IMR-90 (cell line): ENCODE data around the gene CLIC5. TPM values are rescaled to one million over a fixed set of nuclear protein-coding genes. Genes with fewer than 3 reads are reported as not detected.
A peak's percentile ranks its signal among the peaks of the same experiment; 100 is the strongest.

ENCODE experiments used
- ATAC-seq: fragments of 200-7000 bp; cut with Tn5 transposase; 2 replicates; pipeline ENCODE4 v1.9.1; 2020; ENCODE audit warnings: low read depth, mild to moderate bottlenecking, moderate library complexity
- BruUV-seq: library from RNA; stranded (reverse); fragments of 400-500 nt; replicated peaks from 2 replicates; lab custom pipeline; 2021; lab: Mats Ljungman, UMichigan
- CTCF ChIA-PET: fragments of 300-600 bp; formaldehyde crosslinking; extraction: SDS; loops from one replicate; lab custom pipeline; 2021; ENCODE audit warnings: antibody characterized with exemption; lab: Yijun Ruan, JAX
- POLR2A ChIA-PET: fragments of 300-600 bp; sonication (Branson Sonifier 250); formaldehyde crosslinking; loops from one replicate; lab custom pipeline; 2022; ENCODE audit warnings: antibody characterized with exemption; ENCODE audit not compliant: unreplicated experiment; lab: Charles Lee
- DNase-seq: peaks from one replicate; pipeline ENCODE4 v3.0.0; 2013
- H2AFZ ChIP-seq: replicated peaks from 2 replicates; pipeline ENCODE3; 2013; ENCODE audit warnings: low read length, mild to moderate bottlenecking; ENCODE audit not compliant: poor library complexity
- H2AK5ac ChIP-seq: 2 replicates; pipeline ENCODE4 v1.6.1; 2013; ENCODE audit warnings: low read depth, low read length, inconsistent platforms
- H2AK9ac ChIP-seq: replicated peaks from 2 replicates; pipeline ENCODE3; 2013; ENCODE audit warnings: mild to moderate bottlenecking, low read depth, low read length, moderate library complexity; ENCODE audit not compliant: poor library complexity
- H2BK120ac ChIP-seq: 2 replicates; pipeline ENCODE4 v1.6.1; 2013; ENCODE audit warnings: low read depth, low read length, inconsistent platforms
- H2BK15ac ChIP-seq: 3 replicates; pipeline ENCODE4 v1.6.1; 2013; ENCODE audit warnings: low read depth, low read length, inconsistent platforms
- H2BK20ac ChIP-seq: 2 replicates; pipeline ENCODE4 v1.6.1; 2013; ENCODE audit warnings: low read depth, mild to moderate bottlenecking, inconsistent platforms, low read length, moderate library complexity
- H2BK5ac ChIP-seq: 2 replicates; pipeline ENCODE4 v1.6.1; 2013; ENCODE audit warnings: mild to moderate bottlenecking, low read depth, low read length, inconsistent platforms; ENCODE audit not compliant: poor library complexity, severe bottlenecking
- H3K14ac ChIP-seq: replicated peaks from 2 replicates; pipeline ENCODE4 v1.6.1; 2013; ENCODE audit warnings: low read depth, low read length, inconsistent platforms
- H3K18ac ChIP-seq: 2 replicates; pipeline ENCODE4 v1.6.1; 2013; ENCODE audit warnings: low read depth, low read length, control low read depth
- H3K23ac ChIP-seq: 2 replicates; pipeline ENCODE4 v1.6.1; 2013; ENCODE audit warnings: low read depth, low read length, inconsistent platforms
- H3K27ac ChIP-seq: 2 replicates; pipeline ENCODE4 v1.5.1; 2013; ENCODE audit warnings: mild to moderate bottlenecking, control low read depth, low read length; ENCODE audit not compliant: insufficient read depth
- H3K27me3 ChIP-seq: 2 replicates; pipeline ENCODE4 v1.6.1; 2013; ENCODE audit warnings: low read length; ENCODE audit not compliant: control insufficient read depth, insufficient read depth
- H3K36me3 ChIP-seq: 2 replicates; pipeline ENCODE4 v1.6.1; 2013; ENCODE audit warnings: low read length, mixed read lengths; ENCODE audit not compliant: control insufficient read depth, insufficient read depth
- H3K4ac ChIP-seq: 2 replicates; pipeline ENCODE4 v1.6.1; 2013; ENCODE audit warnings: low read depth, low read length, inconsistent platforms
- H3K4me1 ChIP-seq: 2 replicates; pipeline ENCODE4 v1.6.1; 2013; ENCODE audit warnings: low read length, mixed read lengths; ENCODE audit not compliant: control insufficient read depth, insufficient read depth
- H3K4me2 ChIP-seq: 2 replicates; pipeline ENCODE4 v1.6.1; 2013; ENCODE audit warnings: low read depth, mild to moderate bottlenecking, control low read depth, low read length, moderate library complexity
- H3K4me3 ChIP-seq: 2 replicates; pipeline ENCODE4 v1.5.1; 2013; ENCODE audit warnings: low read depth, mild to moderate bottlenecking, control low read depth, low read length, moderate library complexity; ENCODE audit not compliant: insufficient read depth
- H3K56ac ChIP-seq: 2 replicates; pipeline ENCODE4 v1.6.1; 2013; ENCODE audit warnings: low read length, inconsistent platforms; ENCODE audit not compliant: insufficient read depth; ENCODE audit errors: extremely low read depth
- H3K79me1 ChIP-seq, 2 experiments: 2 replicates each; pipeline ENCODE4 v1.6.1; 2013; ENCODE audit warnings: low read length in 2 of 2, inconsistent platforms in 1 of 2, low read depth in 1 of 2
- H3K9ac ChIP-seq: 2 replicates; pipeline ENCODE4 v1.6.1; 2013; ENCODE audit warnings: low read depth, low read length, control low read depth
- H3K9me1 ChIP-seq: 2 replicates; pipeline ENCODE4 v1.6.1; 2013; ENCODE audit warnings: low read length, inconsistent platforms; ENCODE audit not compliant: insufficient read depth
- H3K9me3 ChIP-seq: 2 replicates; pipeline ENCODE4 v1.6.1; 2013; ENCODE audit warnings: low read length; ENCODE audit not compliant: control insufficient read depth, insufficient read depth
- H4K20me1 ChIP-seq: 2 replicates; pipeline ENCODE4 v1.6.1; 2013; ENCODE audit warnings: low read length, inconsistent platforms; ENCODE audit not compliant: insufficient read depth
- H4K5ac ChIP-seq: 2 replicates; pipeline ENCODE4 v1.6.1; 2013; ENCODE audit warnings: mild to moderate bottlenecking, low read depth, low read length, control low read depth
- H4K8ac ChIP-seq, 2 experiments: 2 replicates each; pipeline ENCODE4 v1.6.1; 2013; ENCODE audit warnings: low read depth in 2 of 2, low read length in 2 of 2, control low read depth in 1 of 2, inconsistent platforms in 1 of 2
- H4K91ac ChIP-seq: 2 replicates; pipeline ENCODE4 v1.6.1; 2013; ENCODE audit warnings: low read depth, low read length, inconsistent platforms; ENCODE audit not compliant: insufficient read depth
- BHLHE40 ChIP-seq: fragments of 150-350 bp; IDR thresholded peaks from 2 replicates; pipeline ENCODE4 v1.6.1; 2016; ENCODE audit warnings: mild to moderate bottlenecking, low read depth, low read length
- CHD1 ChIP-seq: IDR thresholded peaks from 2 replicates; pipeline ENCODE4 v1.6.1; 2012; ENCODE audit warnings: low read depth, low read length, improper control_type of control experiment
- ELK1 ChIP-seq: fragments of 150-350 bp; IDR thresholded peaks from 2 replicates; pipeline ENCODE4 v1.6.1; 2016; ENCODE audit warnings: low read depth, mild to moderate bottlenecking, low read length, moderate library complexity, borderline replicate concordance
- MAFK ChIP-seq: IDR thresholded peaks from 2 replicates; pipeline ENCODE4 v1.6.1; 2012; ENCODE audit warnings: low read depth, low read length, improper control_type of control experiment
- MAZ ChIP-seq: IDR thresholded peaks from 2 replicates; pipeline ENCODE4 v1.6.1; 2012; ENCODE audit warnings: low read depth, mild to moderate bottlenecking, low read length, improper control_type of control experiment, moderate library complexity, borderline replicate concordance
- MXI1 ChIP-seq: IDR thresholded peaks from 2 replicates; pipeline ENCODE4 v1.6.1; 2012; ENCODE audit warnings: low read depth, mild to moderate bottlenecking, low read length, moderate library complexity, borderline replicate concordance
- RFX5 ChIP-seq: IDR thresholded peaks from 2 replicates; pipeline ENCODE4 v1.8.0; 2012; ENCODE audit warnings: low read depth, mild to moderate bottlenecking, low read length, moderate library complexity
- SMC3 ChIP-seq: fragments of 150-350 bp; IDR thresholded peaks from 2 replicates; pipeline ENCODE4 v1.6.1; 2016; ENCODE audit warnings: low read depth, mild to moderate bottlenecking, antibody characterized with exemption, low read length, moderate library complexity
- USF2 ChIP-seq: fragments of 150-350 bp; IDR thresholded peaks from 2 replicates; pipeline ENCODE4 v1.6.1; 2017; ENCODE audit warnings: mild to moderate bottlenecking, antibody characterized with exemption, low read length, low read depth
- WGBS, 2 experiments: methylation state at CpG; one replicate each; pipeline versions ENCODE4 v1.1.5 to v1.1.7; 2013; ENCODE audit warnings: missing lambda C conversion rate in 2 of 2; ENCODE audit not compliant: insufficient read length in 1 of 2; ENCODE audit errors: extremely low coverage in 2 of 2; 5-methylcytosine and 5-hydroxymethylcytosine counted together
- dilution Hi-C: fragments of 300-500 bp; cut with HindIII; formaldehyde crosslinking; loops from one replicate; pipeline ENCODE4 v1.14.3; 2018; ENCODE audit warnings: low sequenced_read_pairs; ENCODE audit not compliant: unreplicated experiment
- in situ Hi-C: fragments of 300-500 bp; cut with MboI; formaldehyde crosslinking; loops from 3 replicates; pipeline ENCODE4 v1.14.3; 2019; ENCODE audit warnings: low sequenced_read_pairs, inconsistent platforms, mixed read lengths
- intact Hi-C: fragments of 100-400 bp; cut with micrococcal nuclease; formaldehyde crosslinking; loops from 2 replicates; pipeline ENCODE4 v1.10.0; 2022
- polyA plus RNA-seq, 3 experiments: library from polyadenylated mRNA; depleted of rRNA; stranded (reverse); fragments of >200 nt; gene quantifications; 2 replicates each; pipeline ENCODE4 v1.2.3, GENCODE V29; 2012; ENCODE audit warnings: low replicate concordance in 1 of 3
- total RNA-seq: library from RNA; depleted of rRNA; stranded (reverse); fragments of >200 nt; gene quantifications from 2 replicates; pipeline ENCODE4 v1.2.3, GENCODE V29; 2012

CLIC5 gene
- total and polyA plus RNA-seq, 2 of the 4 experiments (the other 2 are of a cell fraction) = not detected

GRCh38 chr6:45946887-45947286 is 68.8 kb downstream of the CLIC5 start:
- H3K27ac ChIP-seq = no peak overlapping the region
- H4K20me1 ChIP-seq = no peaks in the 10 kb centered on the region
- no peak overlapping the region for H3K14ac ChIP-seq
- no peak overlapping the region for H3K23ac ChIP-seq
- peaks cover 15% of the 10 kb centered on the region; the same call in 1 of the 2 replicates for H3K27me3 ChIP-seq
- 100% methylated on average over 1 of the region's 6 CpGs; no CpG with 5 or more reads in 1 of the 2 experiments for WGBS, 2 experiments
- intact Hi-C loops (loop anchor here (1.0 kb wide), 1 partner anchor 1354 kb away; no protein-coding TSS in a partner anchor), in situ Hi-C loops (no loop called here), dilution Hi-C loops (no loop called here)
- H2BK15ac ChIP-seq = no peak overlapping the region
- no peak overlapping the region for H3K56ac ChIP-seq
- no peak overlapping the region for H3K18ac ChIP-seq
- ATAC-seq = no peak
- H3K79me1 ChIP-seq = no peaks in the 10 kb centered on the region
- H2AK5ac ChIP-seq = no peak overlapping the region
- no peak overlapping the region for H2BK120ac ChIP-seq
- H4K8ac ChIP-seq = no peak overlapping the region
- no peak for TF ChIP-seq ELK1
- no peak for TF ChIP-seq SMC3
- TF ChIP-seq MXI1 = no peak
- no peak for TF ChIP-seq MAFK
- no peak for TF ChIP-seq RFX5
- no peak for TF ChIP-seq MAZ
- TF ChIP-seq USF2 = no peak
- TF ChIP-seq CHD1 = no peak
- no peak for TF ChIP-seq BHLHE40
- H2BK5ac ChIP-seq = no peak overlapping the region
- H4K5ac ChIP-seq = no peak overlapping the region
- no peak overlapping the region for H3K9ac ChIP-seq
- no peak overlapping the region for H3K4me3 ChIP-seq
- H3K4me2 ChIP-seq = no peak overlapping the region
- CTCF ChIA-PET = interaction anchor here (0.8 to 1.6 kb wide), 6 partner anchors 10 to 1472 kb away, joined by 3 to 5 read pairs (median 4); no protein-coding TSS in a partner anchor
- no peaks in the 10 kb centered on the region for H3K4me1 ChIP-seq
- H3K9me1 ChIP-seq = no peaks in the 10 kb centered on the region; the same call in 1 of the 2 replicates
- H2AK9ac ChIP-seq = no peak overlapping the region
- no peak overlapping the region for H2AFZ ChIP-seq
- H3K4ac ChIP-seq = no peak overlapping the region
- no peak overlapping the region for H4K91ac ChIP-seq
- BruUV-seq = no TSS peak
- H2BK20ac ChIP-seq = no peak overlapping the region
- peak; percentile 12 for DNase-seq
- POLR2A ChIA-PET = interaction anchor here (0.6 kb wide), 1 partner anchor 9 kb away, joined by 3 read pairs; no protein-coding TSS in a partner anchor
- H3K36me3 ChIP-seq = no peaks in the 10 kb centered on the region
- H3K9me3 ChIP-seq = no peaks in the 10 kb centered on the region
